Ishikawa (cell line): Measurements from ENCODE around the gene TNFAIP1.

Experiments used
- CREB1 ChIP-seq: IDR thresholded peaks from 2 replicates; pipeline ENCODE4 v1.6.1; 2012; ENCODE audit warnings: low read depth
- EP300 ChIP-seq: IDR thresholded peaks from 2 replicates; pipeline ENCODE4 v1.6.1; 2012; ENCODE audit warnings: borderline replicate concordance
- RAD21 ChIP-seq: IDR thresholded peaks from 2 replicates; pipeline ENCODE4 v1.6.1; 2012; ENCODE audit warnings: low read depth
- TAF1 ChIP-seq: IDR thresholded peaks from 2 replicates; pipeline ENCODE4 v1.6.1; 2012; ENCODE audit warnings: low read depth, mild to moderate bottlenecking
- TCF12 ChIP-seq: IDR thresholded peaks from 2 replicates; pipeline ENCODE4 v1.6.1; 2012; ENCODE audit warnings: low read depth
- ZBTB7A ChIP-seq: IDR thresholded peaks from 2 replicates; pipeline ENCODE4 v1.6.1; 2012; ENCODE audit warnings: low read depth
- TF ChIP-seq, protein P1 (sequence below): IDR thresholded peaks from 2 replicates; pipeline ENCODE4 v1.6.1; 2012
- TF ChIP-seq, protein P2 (sequence below): IDR thresholded peaks from 2 replicates; pipeline ENCODE4 v1.6.1; 2012; ENCODE audit warnings: low read depth, mild to moderate bottlenecking
- TF ChIP-seq, protein P3 (sequence below): IDR thresholded peaks from 2 replicates; pipeline ENCODE4 v1.6.1; 2012

DNA sequence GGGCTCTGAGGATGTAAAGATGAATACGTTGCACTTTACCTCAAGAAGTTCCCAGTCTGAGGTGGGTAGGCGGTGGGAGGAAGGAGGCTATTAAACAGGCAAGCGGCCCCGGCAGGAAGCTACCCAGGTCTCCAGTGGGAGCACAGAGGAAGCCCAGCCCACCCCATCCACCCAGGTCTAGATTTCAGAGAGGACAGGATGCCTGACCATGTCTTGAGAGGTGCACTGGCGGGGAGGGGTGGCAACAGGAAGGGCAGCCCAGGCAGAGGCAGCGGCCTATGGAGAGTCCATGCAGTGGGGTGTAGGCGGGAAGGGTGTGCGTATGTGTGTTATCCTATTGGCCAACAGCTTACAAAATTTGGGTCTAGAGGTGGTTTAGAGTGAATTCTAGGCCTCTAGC lies 49.8 kb downstream of the TNFAIP1 start:
- TF ChIP-seq, protein P1, sequence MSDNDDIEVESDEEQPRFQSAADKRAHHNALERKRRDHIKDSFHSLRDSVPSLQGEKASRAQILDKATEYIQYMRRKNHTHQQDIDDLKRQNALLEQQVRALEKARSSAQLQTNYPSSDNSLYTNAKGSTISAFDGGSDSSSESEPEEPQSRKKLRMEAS: no peak
- TF ChIP-seq TAF1 (no peak), CREB1 (no peak), RAD21 (no peak), EP300 (no peak), TCF12 (no peak), ZBTB7A (no peak)
- TF ChIP-seq, protein P2, sequence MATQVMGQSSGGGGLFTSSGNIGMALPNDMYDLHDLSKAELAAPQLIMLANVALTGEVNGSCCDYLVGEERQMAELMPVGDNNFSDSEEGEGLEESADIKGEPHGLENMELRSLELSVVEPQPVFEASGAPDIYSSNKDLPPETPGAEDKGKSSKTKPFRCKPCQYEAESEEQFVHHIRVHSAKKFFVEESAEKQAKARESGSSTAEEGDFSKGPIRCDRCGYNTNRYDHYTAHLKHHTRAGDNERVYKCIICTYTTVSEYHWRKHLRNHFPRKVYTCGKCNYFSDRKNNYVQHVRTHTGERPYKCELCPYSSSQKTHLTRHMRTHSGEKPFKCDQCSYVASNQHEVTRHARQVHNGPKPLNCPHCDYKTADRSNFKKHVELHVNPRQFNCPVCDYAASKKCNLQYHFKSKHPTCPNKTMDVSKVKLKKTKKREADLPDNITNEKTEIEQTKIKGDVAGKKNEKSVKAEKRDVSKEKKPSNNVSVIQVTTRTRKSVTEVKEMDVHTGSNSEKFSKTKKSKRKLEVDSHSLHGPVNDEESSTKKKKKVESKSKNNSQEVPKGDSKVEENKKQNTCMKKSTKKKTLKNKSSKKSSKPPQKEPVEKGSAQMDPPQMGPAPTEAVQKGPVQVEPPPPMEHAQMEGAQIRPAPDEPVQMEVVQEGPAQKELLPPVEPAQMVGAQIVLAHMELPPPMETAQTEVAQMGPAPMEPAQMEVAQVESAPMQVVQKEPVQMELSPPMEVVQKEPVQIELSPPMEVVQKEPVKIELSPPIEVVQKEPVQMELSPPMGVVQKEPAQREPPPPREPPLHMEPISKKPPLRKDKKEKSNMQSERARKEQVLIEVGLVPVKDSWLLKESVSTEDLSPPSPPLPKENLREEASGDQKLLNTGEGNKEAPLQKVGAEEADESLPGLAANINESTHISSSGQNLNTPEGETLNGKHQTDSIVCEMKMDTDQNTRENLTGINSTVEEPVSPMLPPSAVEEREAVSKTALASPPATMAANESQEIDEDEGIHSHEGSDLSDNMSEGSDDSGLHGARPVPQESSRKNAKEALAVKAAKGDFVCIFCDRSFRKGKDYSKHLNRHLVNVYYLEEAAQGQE: no peak
- TF ChIP-seq, protein P3, sequence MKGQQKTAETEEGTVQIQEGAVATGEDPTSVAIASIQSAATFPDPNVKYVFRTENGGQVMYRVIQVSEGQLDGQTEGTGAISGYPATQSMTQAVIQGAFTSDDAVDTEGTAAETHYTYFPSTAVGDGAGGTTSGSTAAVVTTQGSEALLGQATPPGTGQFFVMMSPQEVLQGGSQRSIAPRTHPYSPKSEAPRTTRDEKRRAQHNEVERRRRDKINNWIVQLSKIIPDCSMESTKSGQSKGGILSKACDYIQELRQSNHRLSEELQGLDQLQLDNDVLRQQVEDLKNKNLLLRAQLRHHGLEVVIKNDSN: no peak
